AG09309 (cell line): Measurements from ENCODE around the gene KNDC1.
"Not testable (repeated sequence)": the region's sequence is repeated elsewhere in the genome, so short reads cannot be mapped to it uniquely, and the experiment has no call there.

Experiments used
- DNase-seq: peaks from one replicate; pipeline ENCODE4 v3.0.0-alpha.2; 2010; ENCODE audit warnings: low read depth
- H3K4me3 ChIP-seq: 2 replicates; pipeline ENCODE4 v1.5.1; 2011; ENCODE audit warnings: mild to moderate bottlenecking, low read depth, low read length, moderate library complexity; ENCODE audit not compliant: control insufficient read depth
- TF ChIP-seq, protein P1 (sequence below): IDR thresholded peaks from 2 replicates; pipeline ENCODE4 v1.5.1; 2011; ENCODE audit warnings: mild to moderate bottlenecking, low read depth, low read length, inconsistent platforms; ENCODE audit not compliant: insufficient read depth, control insufficient read depth; ENCODE audit errors: missing control alignments

The KNDC1 gene

GRCh38 chr10:133219782-133220181 lies 59.8 kb downstream of the KNDC1 start:
- no peak overlapping the region for H3K4me3 ChIP-seq
- no peak for DNase-seq
- TF ChIP-seq, protein P1, sequence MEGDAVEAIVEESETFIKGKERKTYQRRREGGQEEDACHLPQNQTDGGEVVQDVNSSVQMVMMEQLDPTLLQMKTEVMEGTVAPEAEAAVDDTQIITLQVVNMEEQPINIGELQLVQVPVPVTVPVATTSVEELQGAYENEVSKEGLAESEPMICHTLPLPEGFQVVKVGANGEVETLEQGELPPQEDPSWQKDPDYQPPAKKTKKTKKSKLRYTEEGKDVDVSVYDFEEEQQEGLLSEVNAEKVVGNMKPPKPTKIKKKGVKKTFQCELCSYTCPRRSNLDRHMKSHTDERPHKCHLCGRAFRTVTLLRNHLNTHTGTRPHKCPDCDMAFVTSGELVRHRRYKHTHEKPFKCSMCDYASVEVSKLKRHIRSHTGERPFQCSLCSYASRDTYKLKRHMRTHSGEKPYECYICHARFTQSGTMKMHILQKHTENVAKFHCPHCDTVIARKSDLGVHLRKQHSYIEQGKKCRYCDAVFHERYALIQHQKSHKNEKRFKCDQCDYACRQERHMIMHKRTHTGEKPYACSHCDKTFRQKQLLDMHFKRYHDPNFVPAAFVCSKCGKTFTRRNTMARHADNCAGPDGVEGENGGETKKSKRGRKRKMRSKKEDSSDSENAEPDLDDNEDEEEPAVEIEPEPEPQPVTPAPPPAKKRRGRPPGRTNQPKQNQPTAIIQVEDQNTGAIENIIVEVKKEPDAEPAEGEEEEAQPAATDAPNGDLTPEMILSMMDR, result no peak

GRCh38 chr10:133221331-133221730 lies 61.3 kb downstream of the KNDC1 start:
- H3K4me3 ChIP-seq, result no peak overlapping the region
- DNase-seq, result no peak
- TF ChIP-seq, protein P1, result no peak

DNA sequence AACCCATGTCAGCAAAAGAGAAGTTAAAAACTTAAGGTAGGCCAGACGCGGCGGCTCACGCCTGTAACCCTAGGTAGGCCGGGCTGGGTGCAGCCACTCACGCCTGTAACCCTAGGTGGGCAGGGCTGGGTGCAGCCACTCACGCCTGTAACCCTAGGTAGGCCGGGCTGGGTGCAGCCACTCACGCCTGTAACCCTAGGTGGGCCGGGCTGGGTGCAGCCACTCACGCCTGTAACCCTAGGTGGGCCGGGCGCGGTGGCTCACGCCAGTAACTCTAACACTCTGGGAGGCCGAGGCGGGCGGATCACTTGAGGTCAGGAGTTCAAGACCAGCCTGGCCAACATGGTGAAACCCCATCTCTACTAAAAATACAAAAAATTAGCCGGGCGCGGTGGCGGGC lies 61.7 kb downstream of the KNDC1 start:
- not testable (repeated sequence) for H3K4me3 ChIP-seq, DNase-seq

DNA sequence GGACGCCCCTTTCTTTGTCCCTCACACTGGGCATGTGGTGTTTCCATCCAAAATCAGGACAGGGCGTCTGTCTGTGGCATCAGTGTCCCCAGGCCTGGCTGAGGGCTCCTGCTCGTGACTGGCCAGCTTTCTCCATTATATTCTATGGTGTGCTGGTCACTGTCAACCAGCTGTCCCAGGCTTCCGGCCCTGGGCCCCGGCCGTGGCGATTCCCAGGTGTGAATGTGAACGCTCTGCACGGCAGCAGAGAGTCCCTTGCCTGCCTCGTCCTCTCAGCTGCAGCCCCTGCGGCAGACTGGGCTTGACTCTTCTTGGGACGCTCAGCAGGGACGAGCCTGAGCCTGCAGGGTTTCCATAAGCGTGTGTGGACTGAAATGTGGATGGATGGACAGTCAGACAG lies 64.1 kb downstream of the KNDC1 start:
- no peak overlapping the region for H3K4me3 ChIP-seq
- DNase-seq, result no peak

DNA sequence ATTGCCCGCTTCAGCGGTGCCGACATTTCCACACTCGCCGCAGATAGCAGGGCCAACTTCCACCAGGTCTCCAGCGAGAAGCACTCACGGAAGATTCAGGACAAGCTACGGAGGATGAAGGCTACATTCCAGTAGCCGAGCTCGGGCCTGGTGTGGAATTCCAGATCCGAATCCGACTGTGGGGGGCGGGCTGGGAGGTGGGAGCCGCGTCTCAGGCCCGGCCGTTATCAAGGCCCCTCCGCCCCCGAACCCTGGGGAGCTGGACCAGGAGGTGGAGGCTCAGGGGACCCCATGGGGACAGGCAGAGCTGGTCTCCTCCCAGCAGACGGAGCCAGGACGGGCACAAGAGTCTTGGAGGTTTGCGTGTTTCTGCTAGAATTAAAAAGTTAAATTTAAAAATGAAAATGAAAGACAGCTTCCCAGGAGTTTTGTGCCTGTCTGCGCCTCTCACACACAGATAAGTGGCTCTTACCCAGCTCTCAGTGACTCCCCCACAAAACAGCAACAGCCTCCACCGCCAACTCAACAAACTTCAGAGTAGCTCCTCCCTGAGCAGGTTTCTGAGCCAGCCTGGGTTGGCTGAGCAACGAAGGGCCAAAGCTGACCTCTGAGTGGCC lies 64.8 kb downstream of the KNDC1 start:
- TF ChIP-seq, protein P1, result no peak
- DNase-seq, result no peak
- no peak overlapping the region for H3K4me3 ChIP-seq

More for the DNA sequence above, 64.1 kb downstream of the KNDC1 start:
- TF ChIP-seq, protein P1, result no peak

DNA sequence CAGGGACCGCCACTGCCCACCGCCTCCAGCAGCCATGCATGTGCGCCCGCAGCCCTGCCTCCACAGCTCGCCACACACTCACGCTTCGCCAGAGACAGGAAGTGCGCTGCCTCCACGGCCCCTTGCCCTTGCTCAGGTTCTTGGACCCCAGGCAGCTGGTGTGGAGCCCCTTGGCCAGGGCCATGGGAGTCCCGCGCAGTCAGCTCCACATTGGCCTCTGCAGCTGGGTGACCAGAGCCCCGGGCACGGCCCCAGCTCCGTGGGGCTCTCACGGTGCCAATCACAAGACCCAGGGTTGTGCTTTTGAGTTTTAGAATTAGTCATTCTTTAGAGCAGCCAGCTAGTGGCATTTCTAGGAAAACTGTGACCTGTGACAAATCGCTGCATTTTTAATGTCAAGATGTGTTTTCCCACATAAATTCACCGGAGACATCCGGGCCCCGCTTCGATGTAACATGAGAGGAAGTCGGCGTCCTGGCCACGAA lies 65.7 kb downstream of the KNDC1 start:
- TF ChIP-seq, protein P1, result no peak
- DNase-seq, result no peak

DNA sequence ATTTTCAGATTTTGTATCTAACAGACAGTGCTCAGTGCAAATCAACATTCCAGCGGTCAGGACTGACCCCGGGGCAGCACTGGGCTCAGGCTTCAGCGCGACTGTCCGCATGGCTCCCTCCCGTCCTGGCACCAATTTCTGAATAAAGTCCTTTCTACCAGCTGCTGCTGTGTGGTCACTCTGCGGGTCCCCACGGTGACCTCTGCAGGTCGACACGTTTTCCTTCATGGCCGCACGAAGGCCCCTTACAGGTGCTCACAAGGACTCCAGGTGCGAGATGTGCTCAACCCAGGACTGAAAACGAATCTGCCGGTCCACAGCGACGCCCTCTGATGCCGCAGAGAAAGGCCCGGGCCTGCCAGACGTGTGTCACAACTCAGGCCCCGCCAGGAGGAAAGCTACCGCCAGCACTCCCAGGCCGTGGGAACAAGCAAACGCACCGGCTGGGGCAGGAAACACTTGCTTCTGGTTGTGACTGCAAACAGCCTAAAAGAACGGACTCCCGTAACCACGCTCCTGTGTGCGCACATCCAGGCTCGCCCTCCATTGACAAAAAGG lies 66.3 kb downstream of the KNDC1 start:
- TF ChIP-seq, protein P1, result no peak
- H3K4me3 ChIP-seq, result no peak overlapping the region
- no peak for DNase-seq

More for the DNA sequence above, 65.7 kb downstream of the KNDC1 start:
- H3K4me3 ChIP-seq, result no peak overlapping the region
